Measurements from ENCODE around the gene TANC1.

TANC1 gene

GRCh38 chr2:159003555-159003954 lies 35.1 kb downstream of the TANC1 start:
- 95 to 96% methylated on average over 13 of the region's 13 CpGs for WGBS, 2 experiments
- no peaks in the 10 kb centered on the region for H3K4me1 ChIP-seq (ENCODE audit: control insufficient read depth, insufficient read depth, low read length)
- no peaks in the 10 kb centered on the region for H3K9me3 ChIP-seq (ENCODE audit: control insufficient read depth, low read length)
- H3K27ac ChIP-seq (ENCODE audit: insufficient read depth, low read depth, low read length, poor library complexity, severe bottlenecking): no peak overlapping the region
- H3K27me3 ChIP-seq (ENCODE audit: control insufficient read depth, insufficient read depth, low read length, poor library complexity, severe bottlenecking): no peaks in the 10 kb centered on the region
- no peaks in the 10 kb centered on the region for H3K36me3 ChIP-seq (ENCODE audit: control insufficient read depth, insufficient read depth, low read length)
- H3K4me3 ChIP-seq (ENCODE audit: insufficient read depth, low read depth, low read length): no peak overlapping the region

- Histone ChIP-seq H3K4me1 (ENCODE audit: control insufficient read depth, insufficient read depth, low read length) (no peaks in the 10 kb centered on the region), H3K36me3 (ENCODE audit: control insufficient read depth, insufficient read depth, low read length) (no peaks in the 10 kb centered on the region), H3K27me3 (ENCODE audit: control insufficient read depth, insufficient read depth, low read length, poor library complexity, severe bottlenecking) (no peaks in the 10 kb centered on the region), H3K27ac (ENCODE audit: insufficient read depth, low read depth, low read length, poor library complexity, severe bottlenecking) (no peak overlapping the region), H3K4me3 (ENCODE audit: insufficient read depth, low read depth, low read length) (no peak overlapping the region), H3K9me3 (ENCODE audit: control insufficient read depth, low read length) (no peaks in the 10 kb centered on the region)
- WGBS, 2 experiments: 90 to 94% methylated on average over 6 of the region's 6 CpGs
Observed at GRCh38 chr2:159004849-159005248, 36.4 kb downstream of the TANC1 start.

GRCh38 chr2:159009940-159010339 lies 41.5 kb downstream of the TANC1 start:
- H3K36me3 ChIP-seq (ENCODE audit: control insufficient read depth, insufficient read depth, low read length): no peaks in the 10 kb centered on the region

GRCh38 chr2:159010340-159010739 lies 41.9 kb downstream of the TANC1 start:
- no peak overlapping the region for H3K4me3 ChIP-seq (ENCODE audit: insufficient read depth, low read depth, low read length)

More at GRCh38 chr2:159009940-159010339, 41.5 kb downstream of the TANC1 start:
- Histone ChIP-seq H3K27ac (ENCODE audit: insufficient read depth, low read depth, low read length, poor library complexity, severe bottlenecking) (no peak overlapping the region), H3K4me1 (ENCODE audit: control insufficient read depth, insufficient read depth, low read length) (no peaks in the 10 kb centered on the region), H3K4me3 (ENCODE audit: insufficient read depth, low read depth, low read length) (no peak overlapping the region), H3K27me3 (ENCODE audit: control insufficient read depth, insufficient read depth, low read length, poor library complexity, severe bottlenecking) (no peaks in the 10 kb centered on the region), H3K9me3 (ENCODE audit: control insufficient read depth, low read length) (peaks cover 2% of the 10 kb centered on the region)
- 85 to 100% methylated on average over 1 of the region's 1 CpG for WGBS, 2 experiments

GRCh38 chr2:159010963-159011362 lies 42.5 kb downstream of the TANC1 start:
- Histone ChIP-seq H3K4me1 (ENCODE audit: control insufficient read depth, insufficient read depth, low read length) (no peaks in the 10 kb centered on the region), H3K27me3 (ENCODE audit: control insufficient read depth, insufficient read depth, low read length, poor library complexity, severe bottlenecking) (no peaks in the 10 kb centered on the region), H3K27ac (ENCODE audit: insufficient read depth, low read depth, low read length, poor library complexity, severe bottlenecking) (no peak overlapping the region), H3K9me3 (ENCODE audit: control insufficient read depth, low read length) (peaks cover 4% of the 10 kb centered on the region), H3K36me3 (ENCODE audit: control insufficient read depth, insufficient read depth, low read length) (no peaks in the 10 kb centered on the region), H3K4me3 (ENCODE audit: insufficient read depth, low read depth, low read length) (no peak overlapping the region)

More at GRCh38 chr2:159010340-159010739, 41.9 kb downstream of the TANC1 start:
- H3K27me3 ChIP-seq (ENCODE audit: control insufficient read depth, insufficient read depth, low read length, poor library complexity, severe bottlenecking): no peaks in the 10 kb centered on the region
- 48 to 54% methylated on average over 4 to 5 of the region's 5 CpGs for WGBS, 2 experiments
- no peak overlapping the region for H3K27ac ChIP-seq (ENCODE audit: insufficient read depth, low read depth, low read length, poor library complexity, severe bottlenecking)
- H3K36me3 ChIP-seq (ENCODE audit: control insufficient read depth, insufficient read depth, low read length): no peaks in the 10 kb centered on the region
- peaks cover 4% of the 10 kb centered on the region for H3K9me3 ChIP-seq (ENCODE audit: control insufficient read depth, low read length)
- no peaks in the 10 kb centered on the region for H3K4me1 ChIP-seq (ENCODE audit: control insufficient read depth, insufficient read depth, low read length)

GRCh38 chr2:159012142-159012541 lies 43.7 kb downstream of the TANC1 start:
- H3K36me3 ChIP-seq (ENCODE audit: control insufficient read depth, insufficient read depth, low read length): peaks cover 3% of the 10 kb centered on the region
- H3K9me3 ChIP-seq (ENCODE audit: control insufficient read depth, low read length): peaks cover 4% of the 10 kb centered on the region
- H3K4me3 ChIP-seq (ENCODE audit: insufficient read depth, low read depth, low read length): no peak overlapping the region
- no peaks in the 10 kb centered on the region for H3K27me3 ChIP-seq (ENCODE audit: control insufficient read depth, insufficient read depth, low read length, poor library complexity, severe bottlenecking)
- H3K27ac ChIP-seq (ENCODE audit: insufficient read depth, low read depth, low read length, poor library complexity, severe bottlenecking): no peak overlapping the region
- 92 to 94% methylated on average over 4 of the region's 4 CpGs for WGBS, 2 experiments
- H3K4me1 ChIP-seq (ENCODE audit: control insufficient read depth, insufficient read depth, low read length): no peaks in the 10 kb centered on the region

GRCh38 chr2:159013103-159013502 lies 44.7 kb downstream of the TANC1 start:
- WGBS, 2 experiments: 89 to 91% methylated on average over 3 of the region's 3 CpGs
- no peak overlapping the region for H3K4me3 ChIP-seq (ENCODE audit: insufficient read depth, low read depth, low read length)
- H3K27me3 ChIP-seq (ENCODE audit: control insufficient read depth, insufficient read depth, low read length, poor library complexity, severe bottlenecking): no peaks in the 10 kb centered on the region
- peaks cover 3% of the 10 kb centered on the region for H3K36me3 ChIP-seq (ENCODE audit: control insufficient read depth, insufficient read depth, low read length)
- peaks cover 4% of the 10 kb centered on the region for H3K9me3 ChIP-seq (ENCODE audit: control insufficient read depth, low read length)
- no peak overlapping the region for H3K27ac ChIP-seq (ENCODE audit: insufficient read depth, low read depth, low read length, poor library complexity, severe bottlenecking)
- no peaks in the 10 kb centered on the region for H3K4me1 ChIP-seq (ENCODE audit: control insufficient read depth, insufficient read depth, low read length)

- peaks cover 3% of the 10 kb centered on the region for H3K36me3 ChIP-seq (ENCODE audit: control insufficient read depth, insufficient read depth, low read length)
- no peak overlapping the region for H3K4me3 ChIP-seq (ENCODE audit: insufficient read depth, low read depth, low read length)
- H3K27ac ChIP-seq (ENCODE audit: insufficient read depth, low read depth, low read length, poor library complexity, severe bottlenecking): no peak overlapping the region
- H3K9me3 ChIP-seq (ENCODE audit: control insufficient read depth, low read length): peaks cover 4% of the 10 kb centered on the region
- 86 to 95% methylated on average over 2 of the region's 2 CpGs for WGBS, 2 experiments
- no peaks in the 10 kb centered on the region for H3K27me3 ChIP-seq (ENCODE audit: control insufficient read depth, insufficient read depth, low read length, poor library complexity, severe bottlenecking)
- H3K4me1 ChIP-seq (ENCODE audit: control insufficient read depth, insufficient read depth, low read length): no peaks in the 10 kb centered on the region
Observed at GRCh38 chr2:159015174-159015573, 46.7 kb downstream of the TANC1 start.

GRCh38 chr2:159015823-159016222 lies 47.4 kb downstream of the TANC1 start:
- Histone ChIP-seq H3K4me1 (ENCODE audit: control insufficient read depth, insufficient read depth, low read length) (no peaks in the 10 kb centered on the region), H3K27me3 (ENCODE audit: control insufficient read depth, insufficient read depth, low read length, poor library complexity, severe bottlenecking) (no peaks in the 10 kb centered on the region), H3K9me3 (ENCODE audit: control insufficient read depth, low read length) (peaks cover 4% of the 10 kb centered on the region), H3K36me3 (ENCODE audit: control insufficient read depth, insufficient read depth, low read length) (peaks cover 3% of the 10 kb centered on the region), H3K4me3 (ENCODE audit: insufficient read depth, low read depth, low read length) (no peak overlapping the region), H3K27ac (ENCODE audit: insufficient read depth, low read depth, low read length, poor library complexity, severe bottlenecking) (no peak overlapping the region)
- 89 to 94% methylated on average over 2 of the region's 2 CpGs for WGBS, 2 experiments

GRCh38 chr2:159017837-159018236 lies 49.4 kb downstream of the TANC1 start:
- peaks cover 3% of the 10 kb centered on the region for H3K36me3 ChIP-seq (ENCODE audit: control insufficient read depth, insufficient read depth, low read length)

GRCh38 chr2:159019021-159019420 lies 50.6 kb downstream of the TANC1 start:
- Histone ChIP-seq H3K36me3 (ENCODE audit: control insufficient read depth, insufficient read depth, low read length) (peaks cover 3% of the 10 kb centered on the region), H3K9me3 (ENCODE audit: control insufficient read depth, low read length) (peaks cover 4% of the 10 kb centered on the region), H3K4me1 (ENCODE audit: control insufficient read depth, insufficient read depth, low read length) (no peaks in the 10 kb centered on the region), H3K27me3 (ENCODE audit: control insufficient read depth, insufficient read depth, low read length, poor library complexity, severe bottlenecking) (no peaks in the 10 kb centered on the region), H3K4me3 (ENCODE audit: insufficient read depth, low read depth, low read length) (no peak overlapping the region), H3K27ac (ENCODE audit: insufficient read depth, low read depth, low read length, poor library complexity, severe bottlenecking) (no peak overlapping the region)
- 90 to 93% methylated on average over 6 of the region's 6 CpGs for WGBS, 2 experiments

More at GRCh38 chr2:159017837-159018236, 49.4 kb downstream of the TANC1 start:
- 93% methylated on average over 5 of the region's 5 CpGs for WGBS, 2 experiments
- Histone ChIP-seq H3K27me3 (ENCODE audit: control insufficient read depth, insufficient read depth, low read length, poor library complexity, severe bottlenecking) (no peaks in the 10 kb centered on the region), H3K4me1 (ENCODE audit: control insufficient read depth, insufficient read depth, low read length) (no peaks in the 10 kb centered on the region), H3K27ac (ENCODE audit: insufficient read depth, low read depth, low read length, poor library complexity, severe bottlenecking) (no peak overlapping the region), H3K9me3 (ENCODE audit: control insufficient read depth, low read length) (peaks cover 4% of the 10 kb centered on the region), H3K4me3 (ENCODE audit: insufficient read depth, low read depth, low read length) (no peak overlapping the region)

Data from ectodermal cell (in vitro differentiated cells).